ENCODE data around the gene SERPINA5.

GRCh38 chr14:94573475-94574277 is 7.5 kb upstream of the SERPINA5 start:
- no peak for TF ChIP-seq EP300 (IDR thresholded peaks at IDR 0.05)
- no peak for TF ChIP-seq CTCF (IDR thresholded peaks at IDR 0.05)
- no peak for TF ChIP-seq NPAS2 (CRISPR knock-in tag; IDR thresholded peaks at IDR 0.05; ENCODE audit: borderline replicate concordance)
- no peak for TF ChIP-seq CHD2 (IDR thresholded peaks at IDR 0.05; ENCODE audit: low read length, partially characterized antibody)
- TF ChIP-seq RFX5 (IDR thresholded peaks at IDR 0.05) = no peak
- no peak for TF ChIP-seq CBX2 (IDR thresholded peaks at IDR 0.05; ENCODE audit: borderline replicate concordance, low read depth)

All from A549 (cell line).